CD4-positive, alpha-beta T cell treated with Interleukin-15 for 1 hour (primary cell): Measurements from ENCODE around the gene ZC3H18.

Experiments
- DNase-seq: peaks from one replicate; pipeline ENCODE4 v3.0.0-alpha.2; 2020

Gene ZC3H18

GRCh38 chr16:88552166-88552565, 18.0 kb upstream of the ZC3H18 start:
- no peak for DNase-seq

DNA sequence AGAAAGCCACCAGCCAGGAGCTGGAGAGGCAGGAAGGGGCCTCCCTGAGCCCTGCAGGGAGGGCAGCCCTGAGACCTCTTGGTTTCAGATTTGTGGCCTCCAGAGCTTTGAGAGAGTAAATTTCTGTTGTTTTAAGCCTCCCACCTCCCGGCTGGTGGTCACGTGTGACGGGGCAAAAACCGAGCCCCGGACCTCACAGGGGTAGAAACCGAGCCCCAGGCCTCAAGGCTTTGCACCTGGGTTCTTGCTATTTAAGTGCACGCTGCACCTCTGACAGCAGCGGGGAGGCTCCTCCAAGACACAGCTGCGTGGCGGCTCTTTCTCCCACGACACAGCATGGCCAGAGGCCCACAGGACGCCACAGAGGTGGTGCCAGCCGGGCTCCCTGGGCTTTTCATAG, 17.4 kb upstream of the ZC3H18 start:
- DNase-seq: no peak

- DNase-seq: no peak
Observed at GRCh38 chr16:88553739-88554138, 16.5 kb upstream of the ZC3H18 start.

GRCh38 chr16:88554711-88555264, 15.4 kb upstream of the ZC3H18 start:
- no peak for DNase-seq

GRCh38 chr16:88556294-88556988, 13.8 kb upstream of the ZC3H18 start:
- DNase-seq: no peak

DNA sequence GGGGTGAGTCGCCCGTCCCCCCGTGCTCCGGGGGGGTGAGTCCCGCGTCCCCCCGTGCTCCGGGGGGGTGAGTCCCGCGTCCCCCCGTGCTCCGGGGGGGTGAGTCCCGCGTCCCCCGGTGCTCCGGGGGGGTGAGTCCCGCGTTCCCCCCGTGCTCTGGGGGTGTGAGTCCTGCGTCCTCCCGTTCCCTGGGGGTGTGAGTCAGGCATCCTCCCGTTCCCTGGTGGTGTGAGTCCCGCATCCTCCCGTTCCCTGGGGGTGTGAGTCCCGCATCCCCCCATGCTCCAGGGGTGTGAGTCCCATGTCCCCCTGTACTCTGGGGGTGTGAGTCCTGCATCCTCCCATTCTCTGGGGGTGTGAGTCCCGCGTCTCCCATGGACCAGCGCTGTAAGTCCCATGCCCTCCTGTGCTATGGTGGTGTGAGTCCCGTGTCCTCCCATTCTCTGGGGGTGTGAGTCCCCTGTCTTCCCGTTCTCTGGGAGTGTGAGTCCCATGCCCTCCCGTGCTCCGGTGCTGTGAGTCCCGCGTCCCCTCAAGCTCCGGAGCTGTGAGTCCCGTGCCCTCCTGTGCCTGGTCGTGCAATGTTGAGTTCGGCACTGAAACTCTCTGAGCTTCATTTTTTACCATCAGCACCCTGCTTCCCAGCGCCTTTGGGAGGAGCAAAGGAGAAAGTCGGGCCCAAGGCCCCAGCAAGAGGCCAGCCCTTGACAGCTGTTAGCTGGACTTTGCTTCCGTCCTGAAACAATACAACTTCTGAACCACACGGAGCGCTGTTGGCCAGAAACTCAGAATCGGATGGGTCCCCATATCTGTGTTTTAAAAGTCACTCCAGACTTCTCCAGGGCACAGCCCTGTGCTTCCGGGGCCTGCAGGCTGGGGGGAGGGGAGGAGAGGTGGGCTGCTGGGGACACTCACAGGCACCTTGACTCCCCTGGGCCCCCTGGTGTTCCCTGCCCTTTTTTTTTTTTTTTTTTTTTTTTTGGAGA, 11.5 kb upstream of the ZC3H18 start:
- DNase-seq: no peak

- no peak for DNase-seq
Observed at GRCh38 chr16:88560714-88561484, 9.3 kb upstream of the ZC3H18 start.

DNA sequence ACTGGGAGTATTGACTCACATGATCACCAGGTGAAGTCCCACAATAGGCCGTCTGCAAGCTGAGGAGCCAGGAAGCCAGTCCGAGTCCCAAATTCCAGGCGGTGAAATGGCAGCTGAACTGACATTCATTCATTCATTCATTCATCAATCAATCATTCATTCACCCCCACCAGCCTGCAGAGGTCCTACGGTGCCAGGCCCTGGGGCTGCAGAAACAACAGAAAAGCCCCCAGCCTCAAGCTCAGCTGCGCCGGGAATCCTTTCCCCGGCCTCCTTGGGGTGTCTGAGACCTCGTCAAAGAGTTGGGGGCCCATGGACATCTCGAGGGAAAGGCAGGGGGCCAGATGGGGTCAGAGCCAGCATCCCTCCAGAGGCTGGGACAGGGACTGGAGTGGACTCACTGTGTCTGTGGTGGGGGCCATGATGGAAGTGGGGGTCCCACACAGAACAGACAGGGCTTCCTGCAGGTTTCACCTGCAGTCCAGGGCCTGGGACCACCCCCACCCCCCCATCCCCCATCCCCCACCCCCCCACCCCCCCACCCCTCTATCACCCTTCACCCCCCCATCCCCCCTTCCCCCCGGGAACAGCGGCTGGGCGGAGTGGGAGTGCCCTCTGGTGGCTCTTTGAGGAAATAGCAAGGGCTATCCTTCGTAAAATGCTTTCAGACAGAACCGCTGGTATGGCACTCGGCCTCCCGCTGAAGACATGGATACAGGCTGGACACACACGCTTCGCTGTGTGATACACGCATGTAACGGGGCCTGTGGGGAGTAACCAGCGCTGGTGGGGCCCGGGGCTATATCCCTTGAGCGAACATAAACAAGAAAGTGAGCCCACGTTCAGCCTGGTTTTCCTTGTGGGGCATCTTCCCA, 8.5 kb upstream of the ZC3H18 start:
- DNase-seq: peak; percentile 51

GRCh38 chr16:88566158-88566557, 4.0 kb upstream of the ZC3H18 start:
- no peak for DNase-seq

GRCh38 chr16:88568710-88569613, 1.2 kb upstream of the ZC3H18 start:
- no peak for DNase-seq

DNA sequence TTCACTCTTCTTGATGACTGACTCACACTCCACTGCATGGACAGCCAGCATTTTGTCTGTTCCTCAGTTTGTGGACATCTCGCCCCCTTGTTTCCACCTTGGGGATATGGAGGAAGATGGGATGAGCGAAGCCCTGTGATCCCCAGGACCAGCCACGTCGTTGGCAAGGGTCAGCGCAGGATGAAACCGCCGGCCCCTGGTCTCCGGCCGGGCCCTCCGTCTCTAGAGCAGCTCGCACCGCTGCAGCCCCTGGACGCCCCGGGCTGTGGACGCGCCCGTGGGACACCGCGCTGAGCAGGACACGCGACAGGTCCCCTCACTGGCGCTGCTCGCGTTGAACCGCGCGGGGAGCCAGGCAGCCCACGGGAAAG, 604 bp upstream of the ZC3H18 start:
- no peak for DNase-seq

GRCh38 chr16:88570691-88571092, 489 bp downstream of the ZC3H18 start:
- DNase-seq: peak; percentile 23

DNA sequence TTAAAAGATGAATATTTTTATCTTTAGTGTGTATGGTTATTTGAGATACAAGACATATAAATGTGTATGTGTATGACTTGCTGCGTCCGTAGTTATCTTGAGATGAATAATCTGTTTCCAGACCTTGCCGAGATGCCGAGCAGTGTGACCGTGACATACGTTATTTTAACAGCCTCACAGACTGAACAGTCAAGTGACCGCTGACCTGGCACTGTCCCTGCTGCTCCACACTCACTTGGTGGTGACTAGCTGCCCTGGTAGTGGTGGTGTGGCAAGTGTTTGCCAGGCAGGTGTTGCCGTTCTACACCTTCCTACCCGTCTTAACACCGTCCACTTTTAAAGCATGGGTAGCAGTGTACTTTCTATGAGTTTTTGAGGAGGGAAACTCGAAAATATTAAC, 5.0 kb downstream of the ZC3H18 start:
- no peak for DNase-seq

DNA sequence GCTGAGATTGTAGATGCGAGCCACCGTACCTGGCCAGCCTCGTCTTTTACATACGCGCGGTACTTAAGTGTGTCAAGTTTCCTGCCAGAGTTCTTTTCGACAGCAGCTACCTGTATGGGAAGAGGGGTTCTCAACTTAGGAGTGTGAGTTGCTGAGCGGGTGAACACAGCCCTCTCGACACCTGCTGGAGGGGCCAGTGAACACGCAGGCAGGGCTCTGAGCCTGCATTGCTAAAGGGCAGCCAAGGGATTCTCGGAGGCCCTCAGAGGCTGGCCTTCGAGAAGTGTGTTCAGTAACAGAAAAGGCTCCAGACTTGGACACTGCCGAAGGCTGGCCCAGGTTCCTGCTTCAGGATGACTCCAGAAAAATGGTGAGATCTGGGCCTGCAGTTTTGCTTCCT, 6.1 kb downstream of the ZC3H18 start:
- no peak for DNase-seq

- no peak for DNase-seq
Observed at GRCh38 chr16:88577166-88577565, 7.0 kb downstream of the ZC3H18 start.

DNA sequence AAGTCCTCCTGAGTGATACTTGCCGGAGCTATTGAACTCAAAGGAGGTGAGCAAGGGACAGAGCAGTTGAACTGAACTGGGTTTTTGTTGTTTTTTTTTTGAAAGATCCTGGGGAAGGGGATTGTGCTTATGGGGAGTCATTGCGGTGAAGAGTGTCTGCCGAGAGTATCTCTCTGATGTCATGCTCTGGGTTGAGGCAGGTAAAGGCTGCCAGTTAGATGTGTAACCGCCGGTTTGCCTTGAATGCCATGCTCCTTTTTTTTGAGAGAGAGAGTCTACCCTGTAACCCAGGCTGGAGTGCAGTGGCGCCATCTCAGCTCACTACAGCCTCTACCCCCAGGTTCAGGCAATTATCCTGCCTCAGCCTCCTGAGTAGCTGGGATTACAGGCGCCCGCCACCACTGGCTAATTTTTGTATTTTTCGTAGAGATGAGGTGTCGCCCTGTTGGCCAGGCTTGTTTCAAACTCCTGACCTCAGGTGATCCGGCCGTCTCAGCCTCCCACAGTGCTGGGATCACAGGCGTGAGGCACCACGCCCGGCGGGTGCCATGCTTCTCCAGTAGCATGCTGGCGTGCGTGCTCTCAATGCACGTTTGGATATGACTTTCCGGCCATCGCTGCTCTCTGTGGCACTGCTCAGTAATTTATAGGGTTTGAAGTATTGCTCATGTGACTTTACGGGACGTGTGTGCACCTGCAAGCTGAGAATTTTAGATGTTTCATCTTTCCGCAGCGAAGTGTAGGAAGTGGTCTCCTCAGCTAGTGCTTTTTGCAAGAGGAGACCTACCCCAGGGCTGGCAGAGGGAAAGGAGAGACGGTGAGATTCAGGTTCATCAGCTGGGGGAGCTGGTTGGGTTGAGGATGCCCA, 8.5 kb downstream of the ZC3H18 start:
- DNase-seq: no peak

- no peak for DNase-seq
Observed at GRCh38 chr16:88580371-88580770, 10.2 kb downstream of the ZC3H18 start.

DNA sequence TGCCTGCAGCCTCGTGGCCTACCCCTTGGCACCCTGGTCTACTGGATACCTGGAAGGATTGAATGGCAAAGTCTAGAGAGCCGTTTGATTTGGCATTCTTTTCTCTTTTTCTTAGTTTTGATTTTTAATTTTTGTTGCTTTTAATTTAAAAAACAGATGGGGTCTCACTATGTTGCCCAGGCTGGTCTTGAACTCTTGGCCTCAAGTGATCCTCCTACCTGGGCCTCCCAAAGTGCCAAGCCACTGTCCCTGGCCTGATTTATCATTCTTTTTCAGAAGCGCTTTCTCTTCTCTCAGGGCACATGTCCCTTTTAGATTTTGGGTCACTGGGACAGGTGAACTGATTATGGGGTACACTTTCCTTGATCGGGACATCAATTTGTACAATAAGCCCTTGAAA, 10.8 kb downstream of the ZC3H18 start:
- no peak for DNase-seq

DNA sequence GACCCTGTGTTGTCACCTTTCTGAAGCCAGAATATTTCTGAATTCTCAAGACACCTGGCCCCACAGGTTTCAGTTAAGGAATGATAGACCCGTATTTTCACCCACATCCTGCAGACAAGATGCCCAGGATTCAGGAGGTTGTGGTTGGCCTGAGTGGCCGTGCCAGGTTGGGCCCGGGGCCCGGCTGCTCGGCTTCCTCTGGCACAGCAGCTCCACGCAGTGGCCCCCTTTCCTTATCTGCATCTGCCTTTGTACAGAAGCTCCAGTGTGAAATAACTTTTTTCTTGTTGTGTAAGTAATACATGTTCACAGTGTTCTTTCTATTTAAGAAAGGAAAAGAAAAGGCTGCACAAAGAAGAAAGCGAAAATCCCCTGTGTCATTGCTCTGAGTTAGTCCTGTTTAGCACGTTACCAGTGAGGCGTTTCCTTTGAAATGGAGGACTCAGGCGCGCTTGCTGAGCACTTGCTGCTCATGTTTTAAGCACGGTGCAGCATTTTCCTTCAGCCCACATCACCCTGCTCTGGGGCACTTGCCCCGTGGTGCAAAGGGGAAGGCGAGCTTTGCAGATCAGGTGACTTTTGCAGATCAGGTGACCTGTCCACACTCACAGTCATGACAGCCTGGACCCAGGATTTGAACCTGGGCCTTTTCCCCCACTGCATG, 12.8 kb downstream of the ZC3H18 start:
- no peak for DNase-seq
